Adrenal gland (tissue), 5 donors: Measurements from ENCODE around the gene VCAN.

Experiments
- CTCF ChIP-seq, 6 experiments: fragments of 450-650 bp in 4 of 6; fragments of 200-600 bp in 2 of 6; sonication (generic) in 1 of 6; IDR thresholded peaks; 1 replicate in 5 of 6; 2 replicates in 1 of 6; pipeline versions ENCODE4 v1.5.1 to v1.8.0; 2016 to 2021; ENCODE audit warnings: antibody characterized with exemption in 6 of 6, mild to moderate bottlenecking in 2 of 6, moderate library complexity in 1 of 6
- POLR2A ChIP-seq, 2 donors: fragments of 450-650 bp; IDR thresholded peaks; one replicate each; pipeline ENCODE4 v1.6.1; 2017; ENCODE audit warnings: antibody characterized with exemption in 2 of 2, mild to moderate bottlenecking in 2 of 2, moderate library complexity in 1 of 2
- donor health status: DM: no; HTN: no; CAD: no.

- TF ChIP-seq CTCF (IDR thresholded peaks at IDR 0.05): peak; percentile 63 to 82 (median 74)
- TF ChIP-seq POLR2A (IDR thresholded peaks at IDR 0.05): no peak
Observed at GRCh38 chr5:83564069-83564749, 92.7 kb downstream of the VCAN start.
